HUES64 (cell line): ENCODE data around the gene DDI1.

Experiments
- H3K27ac ChIP-seq: 2 replicates; pipeline ENCODE4 v1.7.0; 2013; ENCODE audit warnings: low read depth, low read length, inconsistent platforms
- H3K27me3 ChIP-seq: 2 replicates; pipeline ENCODE4 v1.6.1; 2013; ENCODE audit warnings: mild to moderate bottlenecking, low read length; ENCODE audit not compliant: insufficient read depth
- H3K36me3 ChIP-seq: 2 replicates; pipeline ENCODE4 v1.6.1; 2013; ENCODE audit warnings: mild to moderate bottlenecking, low read length; ENCODE audit not compliant: insufficient read depth
- H3K4me1 ChIP-seq: 2 replicates; pipeline ENCODE4 v1.6.1; 2013; ENCODE audit warnings: mild to moderate bottlenecking, low read length, moderate library complexity; ENCODE audit not compliant: insufficient read depth
- H3K4me3 ChIP-seq: 2 replicates; pipeline ENCODE4 v1.5.1; 2013; ENCODE audit warnings: mild to moderate bottlenecking, low read length, moderate library complexity
- H3K9ac ChIP-seq: 2 replicates; pipeline ENCODE4 v1.6.1; 2013; ENCODE audit warnings: mild to moderate bottlenecking, low read depth, low read length
- H3K9me3 ChIP-seq: 2 replicates; pipeline ENCODE4 v1.6.1; 2013; ENCODE audit warnings: low read depth, low read length; ENCODE audit not compliant: insufficient read depth
- WGBS: fragments of 150-250, 120-280 bp; methylation state at CpG from one replicate; pipeline ENCODE4 v1.1.7; 2013; ENCODE audit warnings: missing lambda C conversion rate; 5-methylcytosine and 5-hydroxymethylcytosine counted together

DDI1 gene

GRCh38 chr11:104086621-104087020, 50.2 kb downstream of the DDI1 start:
- Histone ChIP-seq H3K36me3 (no peaks in the 10 kb centered on the region), H3K4me3 (no peak overlapping the region), H3K27ac (no peak overlapping the region), H3K9ac (no peak overlapping the region), H3K27me3 (no peaks in the 10 kb centered on the region), H3K9me3 (no peaks in the 10 kb centered on the region), H3K4me1 (no peaks in the 10 kb centered on the region)
- WGBS: 99% methylated on average over 5 of the region's 5 CpGs
